GM12892 (cell line): ENCODE results near the gene DOCK1.

ENCODE experiments used
- POLR2A ChIP-seq: IDR thresholded peaks from 2 replicates; pipeline ENCODE4 v1.6.1; 2011; ENCODE audit warnings: low read depth, low read length, control low read depth
- POLR2AphosphoS5 ChIP-seq: IDR thresholded peaks from 2 replicates; pipeline ENCODE4 v1.6.1; 2011; ENCODE audit warnings: low read depth, low read length, control low read depth
- TAF1 ChIP-seq: IDR thresholded peaks from 2 replicates; pipeline ENCODE4 v1.6.1; 2011; ENCODE audit warnings: low read depth, mild to moderate bottlenecking, control low read depth, low read length, borderline replicate concordance

DNA sequence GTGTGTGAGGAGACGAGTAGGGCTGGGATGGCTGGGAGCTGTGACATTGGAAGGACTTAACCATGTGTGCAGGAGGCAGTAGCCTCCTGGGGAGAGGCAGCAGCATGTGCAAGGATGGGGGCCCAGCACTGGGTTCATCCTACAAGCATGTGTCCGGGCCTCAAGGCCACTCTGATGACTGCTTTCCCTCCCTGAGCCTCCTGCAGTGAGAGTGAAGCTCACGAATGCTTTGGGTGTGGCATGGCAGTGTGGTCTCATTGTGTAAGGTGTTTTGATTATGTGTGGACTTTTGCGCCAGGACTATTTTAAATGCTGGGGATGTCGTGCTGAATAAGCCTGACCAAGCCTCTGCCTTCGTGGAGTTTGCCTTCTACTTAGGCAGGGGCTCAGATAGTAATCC lies 413.2 kb downstream of the DOCK1 start:
- TF ChIP-seq POLR2A (no peak), POLR2AphosphoS5 (no peak), TAF1 (no peak)
